Panc1 (cell line): Measurements from ENCODE around the gene BEGAIN. TPM values are rescaled to one million over a fixed set of nuclear protein-coding genes. Genes with fewer than 3 reads are reported as not detected.

Experiments used
- ATAC-seq: fragments of 200-7000 bp; cut with Tn5 transposase; 2 replicates; pipeline ENCODE4 v1.9.1; 2020; ENCODE audit warnings: mild to moderate bottlenecking, moderate library complexity
- BruUV-seq: library from RNA; stranded (reverse); fragments of 400-500 nt; replicated peaks from 2 replicates; lab custom pipeline; 2021; lab: Mats Ljungman, UMichigan
- CTCF ChIA-PET: fragments of 300-600 bp; sonication (Branson Sonifier 250); formaldehyde crosslinking; loops from one replicate; lab custom pipeline; 2022; ENCODE audit warnings: antibody characterized with exemption; lab: Charles Lee
- POLR2A ChIA-PET: fragments of 300-600 bp; sonication (Branson Sonifier 250); formaldehyde crosslinking; loops from one replicate; lab custom pipeline; 2022; ENCODE audit warnings: antibody characterized with exemption; lab: Charles Lee
- DNase-seq: peaks from one replicate; pipeline ENCODE4 v3.0.0-alpha.2; 2010; ENCODE audit warnings: low read depth, low spot score
- H3K27ac ChIP-seq: 2 replicates; pipeline ENCODE4 v1.5.1; 2011; ENCODE audit warnings: mild to moderate bottlenecking, low read length, inconsistent platforms
- H3K27me3 ChIP-seq: fragments of 200-500 bp; sonication (Bioruptor generic); 2 replicates; pipeline ENCODE4 v1.6.0; 2014; ENCODE audit warnings: low read length, inconsistent platforms; ENCODE audit not compliant: control insufficient read depth, insufficient read depth
- H3K36me3 ChIP-seq: fragments of 200-500 bp; sonication (Bioruptor generic); 2 replicates; pipeline ENCODE4 v1.5.1; 2014; ENCODE audit warnings: inconsistent platforms, mild to moderate bottlenecking, low read length, moderate library complexity; ENCODE audit not compliant: control insufficient read depth, insufficient read depth
- H3K4me1 ChIP-seq: 2 replicates; pipeline ENCODE4 v1.5.1; 2011; ENCODE audit warnings: inconsistent platforms, mild to moderate bottlenecking, low read length, moderate library complexity; ENCODE audit not compliant: control insufficient read depth, insufficient read depth
- H3K4me3 ChIP-seq, 2 experiments: 2 replicates each; pipeline ENCODE4 v1.5.1; 2011 to 2012; ENCODE audit warnings: low read depth in 2 of 2, low read length in 2 of 2, mild to moderate bottlenecking in 2 of 2, inconsistent platforms in 1 of 2, moderate library complexity in 1 of 2
- H3K9me3 ChIP-seq: fragments of 200-500 bp; sonication (Bioruptor generic); 2 replicates; pipeline ENCODE4 v1.5.1; 2014; ENCODE audit warnings: low read depth, mild to moderate bottlenecking, inconsistent platforms, low read length, moderate library complexity; ENCODE audit not compliant: control insufficient read depth, insufficient read depth
- CTCF ChIP-seq: fragments of 450-650 bp; IDR thresholded peaks from 2 replicates; pipeline ENCODE4 v1.5.1; 2017; ENCODE audit warnings: mild to moderate bottlenecking
- POLR2AphosphoS5 ChIP-seq: IDR thresholded peaks from 2 replicates; pipeline ENCODE4 v1.6.1; 2012; ENCODE audit warnings: mild to moderate bottlenecking, low read depth, low read length, moderate library complexity
- REST ChIP-seq, 2 experiments: IDR thresholded peaks; 2 replicates each; pipeline ENCODE4 v1.6.1; 2011 to 2012; ENCODE audit warnings: low read depth in 2 of 2, control low read depth in 1 of 2, low read length in 1 of 2, mild to moderate bottlenecking in 1 of 2, moderate library complexity in 1 of 2; ENCODE audit not compliant: insufficient read depth in 1 of 2
- SIN3A ChIP-seq: IDR thresholded peaks from 2 replicates; pipeline ENCODE4 v1.6.1; 2012; ENCODE audit warnings: low read depth, mild to moderate bottlenecking, low read length, moderate library complexity, borderline replicate concordance; ENCODE audit not compliant: insufficient read depth
- TCF7L2 ChIP-seq: IDR thresholded peaks from 2 replicates; pipeline ENCODE4 v1.6.1; 2011; ENCODE audit warnings: mild to moderate bottlenecking, low read depth, low read length, inconsistent platforms
- in situ Hi-C: cut with HindIII; loops from 2 replicates; pipeline ENCODE4 v1.10.0; 2016; ENCODE audit warnings: low sequenced_read_pairs, low pct_unique_long_range_greater_than_20kb
- intact Hi-C: fragments of 100-400 bp; cut with micrococcal nuclease; formaldehyde crosslinking; loops from one replicate; pipeline ENCODE4 v1.10.0; 2022; ENCODE audit not compliant: unreplicated experiment
- total RNA-seq: library from RNA; stranded (reverse); gene quantifications from one replicate; pipeline ENCODE4 v1.2.1, GENCODE V29; 2021; ENCODE audit not compliant: unreplicated experiment

BEGAIN gene
- total RNA-seq, 1 experiment from 2014 or later: 26.5 TPM

GRCh38 chr14:100556140-100556475, 31.1 kb downstream of the BEGAIN start:
- in situ Hi-C loops (no loop called here), intact Hi-C loops (no loop called here)
- ATAC-seq (no peak), DNase-seq (no peak)
- no TSS peak for BruUV-seq
- ChIA-PET POLR2A (interaction anchor here (0.7 kb wide), 1 partner anchor 129 kb away, joined by 3 read pairs; no protein-coding TSS in a partner anchor), CTCF (interaction anchor here (0.6 kb wide), 1 partner anchor 9 kb away, joined by 6 read pairs; no protein-coding TSS in a partner anchor)
- no peaks in the 10 kb centered on the region for H3K36me3 ChIP-seq
- no peak overlapping the region for H3K27ac ChIP-seq
- H3K9me3 ChIP-seq: no peaks in the 10 kb centered on the region
- H3K27me3 ChIP-seq: no peaks in the 10 kb centered on the region
- H3K4me1 ChIP-seq: peaks cover 48% of the 10 kb centered on the region
- no peak overlapping the region for H3K4me3 ChIP-seq
- no peak for TF ChIP-seq POLR2AphosphoS5
- TF ChIP-seq REST (IDR thresholded peaks at IDR 0.05; ENCODE audit: insufficient read depth in 1 of 2, low read depth in 2 of 2, low read length in 1 of 2): no peak
- no peak for TF ChIP-seq TCF7L2
- TF ChIP-seq SIN3A: no peak
- TF ChIP-seq CTCF: no peak

GRCh38 chr14:100555436-100556139, 31.6 kb downstream of the BEGAIN start:
- H3K4me1 ChIP-seq: peaks cover 49% of the 10 kb centered on the region
- intact Hi-C loops (no loop called here), in situ Hi-C loops (no loop called here)
- ATAC-seq: no peak
- ChIA-PET CTCF (interaction anchor here (0.6 kb wide), 1 partner anchor 9 kb away, joined by 6 read pairs; no protein-coding TSS in a partner anchor), POLR2A (no interaction called here)
- DNase-seq: no peak
- no TSS peak for BruUV-seq
- H3K4me3 ChIP-seq: no peak overlapping the region
- no peaks in the 10 kb centered on the region for H3K36me3 ChIP-seq
- TF ChIP-seq POLR2AphosphoS5: no peak
- TF ChIP-seq REST (IDR thresholded peaks at IDR 0.05; ENCODE audit: insufficient read depth in 1 of 2, low read depth in 2 of 2, low read length in 1 of 2): no peak
- TF ChIP-seq CTCF: no peak
- TF ChIP-seq TCF7L2: no peak
- no peak for TF ChIP-seq SIN3A
- H3K27ac ChIP-seq: peak overlapping the region; percentile 34; the same call in 1 of the 2 replicates
- H3K9me3 ChIP-seq: no peaks in the 10 kb centered on the region
- H3K27me3 ChIP-seq: no peaks in the 10 kb centered on the region
